ENCODE data around the gene BATF2.
"Not testable (repeated sequence)": the region's sequence is repeated elsewhere in the genome, so short reads cannot be mapped to it uniquely, and the experiment has no call there.

BATF2 gene

DNA sequence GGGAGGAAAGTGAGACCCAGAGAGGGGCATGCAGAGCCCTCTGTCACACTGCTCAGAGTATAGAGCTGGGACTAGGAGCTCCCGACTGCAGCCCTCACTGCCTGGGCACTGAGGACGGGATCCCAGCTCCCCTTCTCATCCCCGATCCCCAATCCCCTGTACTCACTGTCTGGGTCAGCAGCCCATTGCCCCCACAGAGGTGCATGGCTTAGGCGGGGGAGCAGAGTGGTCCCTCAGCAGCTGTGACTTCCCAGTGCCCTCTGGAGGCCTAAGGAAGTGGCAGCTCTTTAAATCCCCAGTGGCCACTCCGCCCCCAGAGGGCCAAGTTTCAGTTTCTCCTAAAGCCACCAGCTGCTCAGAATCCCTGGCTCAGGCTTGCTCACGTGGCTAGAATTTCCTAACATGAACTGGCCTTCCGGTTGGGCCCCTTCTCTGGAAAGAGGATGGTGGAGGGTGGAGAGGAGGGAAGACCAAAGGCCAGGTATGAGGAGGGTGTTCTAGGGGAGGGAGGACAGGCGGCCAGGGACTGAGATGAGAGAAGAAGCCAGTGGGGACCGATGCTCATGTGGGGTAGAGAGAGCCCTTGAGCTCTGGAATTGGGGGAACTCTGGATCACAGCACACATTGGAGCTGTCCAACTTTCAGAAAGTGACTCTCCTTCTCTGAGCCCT is at the start of gene BATF2:
TSS of gene BATF2 (minus strand) at position 262 of the 671 bp plus-strand sequence. CDS start at position 205, 57 bp downstream.
- no peak for DNase-seq

GRCh38 chr11:65045728-65046127 is 49.0 kb upstream of the BATF2 start:
- no peak for DNase-seq

DNA sequence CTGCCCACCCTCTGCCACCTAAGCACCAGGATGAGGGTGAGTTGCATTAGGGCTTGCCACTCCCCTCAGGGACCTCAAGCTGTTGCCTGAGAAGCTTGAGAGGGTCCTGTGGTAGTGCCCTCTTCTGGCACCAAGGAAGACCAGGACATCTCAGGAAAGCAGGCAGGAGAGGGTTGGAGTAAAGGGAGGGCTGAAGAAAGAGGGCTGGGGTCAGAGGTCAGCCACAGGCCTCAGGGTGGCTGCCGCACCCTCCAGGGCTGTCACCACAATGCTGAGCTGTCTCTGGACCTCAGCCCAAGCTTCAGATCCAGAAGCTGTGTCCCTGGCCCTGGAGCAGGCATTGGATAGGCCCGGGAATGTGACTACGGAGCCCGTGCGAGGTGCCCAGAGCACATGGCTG is 48.3 kb upstream of the BATF2 start:
- DNase-seq: no peak

DNA sequence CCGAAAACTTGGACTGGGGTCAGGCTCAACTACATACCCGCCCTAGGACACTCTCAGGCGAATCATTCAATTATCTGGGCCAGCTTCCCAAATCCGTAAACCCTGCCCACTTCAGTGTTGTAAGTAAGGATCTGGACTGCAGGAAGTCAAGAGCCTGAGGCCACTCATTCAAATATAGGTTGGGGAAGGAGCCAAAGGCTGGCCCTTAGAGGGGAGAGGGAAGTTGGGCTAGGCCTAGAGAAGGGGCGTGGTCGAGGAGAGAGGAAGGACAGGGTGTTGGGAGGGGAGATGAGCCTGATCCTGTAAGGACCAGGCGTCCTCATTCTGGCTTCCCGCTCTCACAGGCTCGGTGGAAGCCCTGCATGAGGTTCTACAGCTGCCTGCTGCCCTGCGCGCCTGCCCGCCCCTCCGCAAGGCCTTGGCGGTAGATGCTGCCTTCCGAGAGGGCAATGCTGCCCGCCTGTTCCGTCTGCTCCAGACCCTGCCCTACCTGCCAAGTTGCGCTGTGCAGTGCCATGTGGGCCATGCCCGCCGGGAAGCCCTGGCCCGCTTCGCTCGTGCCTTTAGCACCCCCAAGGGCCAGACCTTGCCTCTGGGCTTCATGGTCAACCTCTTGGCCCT is 47.2 kb upstream of the BATF2 start:
- DNase-seq: no peak

DNA sequence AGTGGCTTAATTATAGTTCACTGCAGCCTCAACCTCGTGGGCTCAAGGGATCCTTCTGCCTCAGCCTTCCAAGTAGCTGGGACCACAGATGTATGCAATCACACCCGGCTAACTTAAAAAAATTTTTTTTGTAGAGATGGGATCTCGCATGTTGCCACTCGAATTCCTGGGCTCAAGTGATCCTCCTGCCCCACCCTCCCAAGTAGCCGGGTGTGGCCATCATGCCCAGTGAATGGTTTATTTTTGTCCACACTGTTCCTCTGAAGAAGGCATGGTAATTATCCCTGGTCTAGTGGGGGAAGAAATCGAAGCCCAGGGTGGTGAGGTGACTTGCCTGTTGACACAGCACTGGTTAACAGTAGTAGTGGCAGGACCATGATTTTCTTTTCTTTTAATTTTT is 46.1 kb upstream of the BATF2 start:
- DNase-seq: no peak

- DNase-seq: peak; percentile 89
Measured at GRCh38 chr11:65040847-65041622, 44.3 kb upstream of the BATF2 start, which contains the start of gene SAC3D1. TSS of gene SAC3D1 (plus strand) at chr11:65041210. CDS start at chr11:65041293, 83 bp downstream.

DNA sequence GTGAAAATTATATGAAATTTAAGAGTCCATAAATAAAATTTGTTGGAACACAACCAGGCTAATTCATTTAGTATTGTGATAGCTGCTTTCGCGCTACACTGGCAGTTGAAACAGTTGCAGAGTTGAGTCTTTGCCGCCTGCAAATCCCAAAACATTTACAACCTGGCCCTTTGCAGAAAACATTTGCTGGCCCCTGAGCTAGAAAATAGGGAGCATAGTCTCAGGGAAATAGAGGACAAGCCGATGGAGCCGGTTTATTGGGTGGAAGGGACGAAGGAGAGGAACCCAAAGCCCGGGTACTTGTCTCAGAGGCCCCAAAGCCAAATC is 43.7 kb upstream of the BATF2 start:
- DNase-seq: no peak

DNA sequence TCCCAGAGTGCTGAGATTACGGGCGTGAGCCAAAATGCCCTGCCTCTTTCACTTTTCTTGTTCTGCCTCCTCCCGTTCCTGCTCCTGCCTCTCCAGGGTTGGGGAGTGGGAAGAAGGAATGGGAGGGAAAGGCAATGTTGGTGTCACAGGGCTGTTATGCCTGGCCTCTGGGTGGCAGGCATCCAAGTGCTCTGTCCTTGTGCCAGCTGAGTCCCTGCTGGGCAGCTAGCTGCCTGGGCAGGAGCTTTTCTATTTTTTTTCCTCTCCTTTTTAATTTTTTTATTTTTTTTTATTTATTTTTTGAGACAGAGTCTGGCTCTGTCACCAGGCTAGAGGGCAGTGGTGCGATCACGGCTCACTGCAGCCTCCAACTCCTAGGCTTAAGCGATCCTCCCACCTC is 40.2 kb upstream of the BATF2 start:
- DNase-seq: no peak

- no peak for DNase-seq
Measured at GRCh38 chr11:65035579-65035978, 38.8 kb upstream of the BATF2 start.

GRCh38 chr11:65034423-65034822 is 37.7 kb upstream of the BATF2 start:
- no peak for DNase-seq

DNA sequence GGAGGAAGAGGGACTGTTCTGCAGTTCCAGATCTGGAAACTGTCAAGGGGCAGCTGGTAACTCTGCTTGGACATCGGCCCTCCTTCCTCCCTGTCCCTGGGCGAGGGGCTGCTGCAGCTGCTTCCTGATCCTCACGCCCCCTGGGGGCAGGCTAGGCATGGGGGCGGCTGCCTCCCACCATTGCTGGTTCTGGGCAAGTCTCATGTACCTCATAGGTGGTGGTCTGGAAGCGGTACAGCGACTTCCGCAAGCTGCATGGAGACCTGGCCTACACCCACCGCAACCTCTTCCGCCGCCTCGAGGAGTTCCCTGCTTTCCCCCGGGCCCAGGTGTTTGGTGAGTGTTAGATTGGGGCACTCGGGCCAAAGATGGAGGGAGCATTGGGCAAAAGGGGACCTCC is 35.4 kb upstream of the BATF2 start:
- no peak for DNase-seq

GRCh38 chr11:65027213-65028067 is 30.7 kb upstream of the BATF2 start, which contains the start of gene SNX15:
TSS of gene SNX15 (plus strand) at chr11:65027439. CDS start at chr11:65027538, 99 bp downstream.
- peak; percentile 86 for DNase-seq

DNA sequence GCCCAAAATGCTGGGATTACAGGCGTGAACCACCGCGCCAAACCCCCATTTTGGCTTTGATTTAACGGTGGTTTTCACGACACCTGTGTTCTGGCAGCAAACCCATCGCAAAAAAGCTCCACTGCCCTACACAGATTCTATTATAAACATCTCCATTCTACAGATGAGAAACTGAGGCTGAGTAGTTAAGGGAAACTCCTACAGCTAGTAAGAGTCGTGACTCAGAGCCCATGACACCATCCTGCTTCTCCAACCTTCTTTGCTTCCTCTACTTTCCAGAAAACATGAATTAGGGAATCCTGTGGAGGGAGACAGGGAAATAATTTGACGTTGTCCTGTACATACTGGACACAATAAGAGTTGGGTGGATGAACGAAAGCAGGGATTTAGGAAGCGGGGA is 30.0 kb upstream of the BATF2 start:
- no peak for DNase-seq

- DNase-seq: not testable (repeated sequence)
Measured at GRCh38 chr11:65023502-65023901, 26.7 kb upstream of the BATF2 start.

GRCh38 chr11:65021509-65021908 is 24.7 kb upstream of the BATF2 start:
- no peak for DNase-seq

DNA sequence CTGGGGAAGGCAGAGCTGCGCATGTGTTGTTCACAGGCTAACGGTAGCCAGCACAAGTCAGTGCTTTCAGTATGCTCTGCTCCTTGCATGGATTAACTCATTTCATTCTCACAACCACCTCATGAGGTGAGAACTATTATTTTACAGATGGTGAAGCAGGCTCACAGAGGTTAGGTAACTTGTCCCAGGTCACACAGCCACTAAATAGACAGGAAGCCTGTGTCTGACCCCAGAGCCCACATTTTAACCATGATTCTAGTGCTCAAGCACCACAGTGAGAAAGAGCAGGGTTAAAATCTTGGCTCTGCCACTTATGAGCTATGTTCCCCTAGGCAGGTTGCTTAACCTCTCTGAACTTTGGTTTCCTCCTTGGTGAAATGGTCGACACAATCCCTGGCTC is 24.2 kb upstream of the BATF2 start:
- DNase-seq: no peak

DNA sequence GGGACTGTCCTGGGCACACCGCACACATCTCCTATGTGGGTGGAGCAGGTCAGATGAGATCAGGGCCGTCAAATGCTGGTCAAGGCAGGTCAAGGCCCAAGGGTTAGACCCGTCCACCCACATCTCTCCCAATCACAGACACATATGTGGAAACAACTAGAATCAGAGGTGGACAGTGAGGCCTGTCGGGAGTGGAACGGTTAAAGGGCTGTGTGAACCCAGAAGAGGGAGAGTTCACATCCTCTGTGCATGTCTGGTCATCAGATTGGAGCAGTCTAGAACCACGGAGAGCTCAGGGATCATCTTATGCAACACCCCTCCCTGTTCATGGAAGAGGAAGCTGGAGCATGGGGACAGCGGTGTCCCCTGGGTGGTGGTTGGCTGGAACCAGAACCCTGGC is 23.1 kb upstream of the BATF2 start:
- no peak for DNase-seq

- no peak for DNase-seq
Measured at GRCh38 chr11:65017937-65018336, 21.2 kb upstream of the BATF2 start.

GRCh38 chr11:65016705-65017104 is 19.9 kb upstream of the BATF2 start:
- no peak for DNase-seq

DNA sequence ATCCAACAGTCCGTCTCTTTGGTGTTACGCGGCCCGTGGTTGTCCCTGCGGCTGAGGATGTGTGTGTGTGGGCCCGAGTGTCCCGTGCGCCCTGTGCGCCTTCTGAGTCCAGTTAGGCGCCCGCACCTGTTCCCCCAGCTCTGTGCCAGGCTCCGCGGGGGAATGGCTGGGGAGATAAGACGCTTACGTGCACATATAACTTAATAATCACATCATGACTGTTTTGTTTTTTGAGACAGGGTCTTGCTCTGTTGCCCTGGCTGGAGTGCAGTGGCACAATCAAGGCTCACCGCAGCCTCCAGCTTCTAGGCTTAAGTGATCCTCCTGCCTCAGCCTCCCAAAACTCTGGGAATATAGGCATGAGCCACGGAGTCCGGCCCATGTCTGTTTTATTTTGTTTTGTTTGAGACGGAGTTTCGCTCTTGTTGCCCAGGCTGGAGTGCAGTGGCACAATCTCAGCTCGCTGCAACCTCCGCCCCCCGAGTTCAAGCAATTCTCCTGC is 18.0 kb upstream of the BATF2 start:
- DNase-seq: no peak

GRCh38 chr11:65013888-65014725 is 17.3 kb upstream of the BATF2 start, which contains the start of gene ARL2:
TSS of gene ARL2 (plus strand) at chr11:65014160. CDS start at chr11:65014208, 48 bp downstream.
- peak; percentile 83 for DNase-seq
